Measurements from ENCODE around the gene SETDB1.
"Not testable (repeated sequence)": the region's sequence is repeated elsewhere in the genome, so short reads cannot be mapped to it uniquely, and the experiment has no call there.

The SETDB1 gene

DNA sequence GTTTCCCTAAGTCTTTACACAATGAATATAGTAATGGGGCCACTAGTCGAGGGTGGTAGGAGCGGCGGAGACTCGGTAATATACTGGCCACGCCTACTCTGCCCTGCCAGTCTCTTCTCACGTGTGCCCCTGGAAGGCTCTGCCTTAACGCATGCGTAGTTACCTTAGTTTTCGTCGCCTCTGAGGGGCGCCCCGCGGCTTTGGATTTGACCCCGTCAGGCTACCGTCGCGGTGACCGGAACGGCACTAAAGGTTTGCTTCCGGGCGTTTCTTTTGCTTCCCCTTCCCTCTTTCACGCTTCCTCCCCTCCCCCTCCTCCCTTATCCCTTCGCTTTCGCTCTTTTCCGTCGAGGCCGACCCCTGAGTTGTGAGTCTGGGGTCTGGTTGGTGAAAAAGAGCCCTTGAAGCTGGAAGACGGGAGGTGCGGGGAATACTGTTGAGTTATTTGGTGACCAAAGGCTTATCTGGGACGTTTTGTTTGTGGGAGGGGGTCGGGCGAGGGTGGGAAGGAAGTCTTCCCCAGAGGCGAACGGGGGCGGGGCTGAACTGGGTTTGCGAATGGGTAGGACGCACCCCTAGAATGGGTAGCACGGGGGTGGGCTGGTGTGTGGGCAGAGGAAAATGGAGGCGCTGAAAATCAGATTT is at the start of gene SETDB1:
Gene SETDB1 (plus strand): TSS at position 267 of the 645 bp plus-strand sequence. CDS start 1,352 bp downstream, outside the sequence.
- peak; percentile 75 for DNase-seq

- not testable (repeated sequence) for DNase-seq
Measured at GRCh38 chr1:150878931-150879330, 47.2 kb upstream of the SETDB1 start.

DNA sequence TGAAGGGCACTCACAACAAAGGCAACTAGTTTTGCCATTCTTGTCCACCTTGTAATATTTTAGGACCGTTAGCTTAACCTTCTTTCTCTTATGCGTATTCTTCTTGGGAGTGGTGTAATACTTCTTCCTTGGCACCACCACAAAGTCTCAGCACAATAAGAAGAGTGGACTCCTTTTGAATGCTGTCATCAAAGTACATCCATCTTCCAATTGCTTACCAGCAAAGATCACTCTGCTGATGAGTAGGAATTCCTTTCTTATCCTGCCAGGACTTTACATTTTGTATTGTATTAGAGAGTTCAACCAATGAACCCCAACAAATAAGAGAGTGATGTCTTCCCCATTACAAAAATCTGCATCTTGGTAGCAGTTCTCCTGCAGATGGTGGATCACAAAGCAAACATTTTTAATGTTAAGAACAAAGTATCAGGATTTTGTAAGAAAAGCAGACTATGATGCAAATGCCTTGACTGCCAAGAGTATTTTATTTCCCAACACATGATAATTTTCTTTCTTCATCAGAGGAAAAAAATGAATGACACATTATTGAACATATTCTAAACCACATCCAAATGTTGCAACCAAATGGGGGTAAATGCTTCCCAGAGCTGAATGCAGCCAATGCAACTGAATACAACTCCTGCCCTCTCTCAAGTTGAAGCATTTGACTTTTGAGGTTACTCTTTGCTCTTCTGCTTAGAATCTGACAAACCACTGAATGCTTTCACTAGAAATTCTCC is 44.7 kb upstream of the SETDB1 start:
- DNase-seq = peak; percentile 69

GRCh38 chr1:150883121-150883520 is 43.0 kb upstream of the SETDB1 start:
- not testable (repeated sequence) for DNase-seq

DNA sequence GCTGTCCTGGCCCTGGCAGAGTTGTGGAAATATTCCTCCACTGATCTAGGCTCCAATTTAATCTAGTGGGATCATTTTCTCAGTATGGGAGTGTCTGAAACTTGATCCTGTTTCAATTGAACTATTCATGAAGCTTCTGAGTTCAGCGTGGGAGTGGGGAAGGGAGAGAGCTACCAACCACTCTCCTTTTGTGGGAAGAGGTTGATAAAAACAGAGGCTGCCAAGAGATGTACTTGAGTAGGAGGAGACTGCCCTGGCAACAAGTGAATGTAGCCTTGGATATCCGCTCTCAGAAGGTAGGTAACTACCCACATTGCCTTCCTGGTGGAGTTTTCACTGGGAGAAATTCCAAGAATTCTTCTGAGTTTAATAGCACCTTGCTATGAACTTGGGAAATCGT is 39.1 kb upstream of the SETDB1 start, which contains the start of gene CTXND2:
Gene CTXND2 (plus strand): TSS at position 119 of the 400 bp plus-strand sequence. CDS start 25,179 bp downstream, outside the sequence.
- no peak for DNase-seq

- DNase-seq = no peak
Measured at GRCh38 chr1:150888727-150889126, 37.4 kb upstream of the SETDB1 start.

DNA sequence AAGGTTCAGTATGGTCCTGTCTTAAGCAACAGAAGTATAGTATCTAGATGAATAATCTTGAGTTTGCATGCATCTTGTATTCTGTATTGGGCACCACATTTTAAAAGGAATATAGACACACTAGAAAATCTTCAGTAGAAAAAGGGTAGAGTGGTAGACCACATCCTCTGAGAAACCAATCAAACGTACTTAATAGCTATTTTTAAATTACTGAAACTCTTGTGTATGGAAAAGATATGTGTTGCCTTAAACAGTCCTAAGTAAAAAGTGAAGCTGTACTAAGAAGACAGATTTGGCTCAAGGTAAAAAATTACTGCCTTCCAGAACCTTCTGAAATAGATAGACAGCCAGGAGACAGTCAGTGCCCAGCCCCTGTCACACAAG is 36.1 kb upstream of the SETDB1 start:
- no peak for DNase-seq

DNA sequence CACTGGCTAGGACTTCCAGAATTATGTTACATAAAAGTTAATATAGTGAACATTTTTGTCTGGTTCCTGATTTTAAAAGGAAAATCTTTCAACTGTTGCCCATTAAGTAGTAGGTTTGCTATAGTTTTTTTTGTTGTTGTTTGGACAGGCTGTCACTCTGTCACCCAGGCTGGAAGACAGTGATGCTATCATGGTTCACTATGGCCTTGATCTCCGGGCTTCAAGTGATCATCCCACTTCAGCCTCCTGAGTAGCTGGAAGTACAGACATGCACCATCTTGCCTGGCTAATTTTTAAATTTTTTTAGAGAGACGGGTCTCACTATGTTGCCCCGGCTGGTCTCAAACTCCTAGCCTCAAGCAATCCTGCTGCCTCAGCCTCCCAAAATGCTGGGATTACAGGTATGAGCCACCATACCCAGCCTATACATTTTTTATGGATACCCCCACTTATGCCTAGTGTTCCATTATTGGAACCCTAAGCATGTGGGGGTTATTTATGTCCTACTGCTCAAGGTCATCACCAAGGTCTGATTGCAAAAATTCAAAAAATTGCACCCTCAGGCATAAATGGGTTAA is 32.7 kb upstream of the SETDB1 start:
- no peak for DNase-seq

GRCh38 chr1:150895618-150896017 is 30.5 kb upstream of the SETDB1 start:
- DNase-seq = peak; percentile 15

DNA sequence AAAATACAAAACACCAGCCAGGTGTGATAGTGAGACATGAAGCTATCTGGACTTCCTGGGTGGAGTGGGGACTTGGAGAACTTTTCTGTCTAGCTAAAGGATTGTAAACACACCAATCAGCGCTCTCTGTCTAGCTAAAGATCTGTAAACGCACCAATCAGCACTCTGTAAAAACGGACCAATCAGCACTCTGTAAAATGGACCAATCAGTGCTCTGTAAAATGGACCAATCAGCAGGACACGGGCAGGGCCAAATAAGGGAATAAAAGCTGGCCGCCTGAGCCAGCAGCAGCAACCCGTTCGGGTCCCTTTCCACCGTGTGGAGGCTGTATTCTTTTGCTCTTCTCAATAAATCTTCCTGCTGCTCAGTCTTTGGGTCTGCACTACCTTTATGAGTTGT is 26.4 kb upstream of the SETDB1 start:
- DNase-seq = not testable (repeated sequence)

DNA sequence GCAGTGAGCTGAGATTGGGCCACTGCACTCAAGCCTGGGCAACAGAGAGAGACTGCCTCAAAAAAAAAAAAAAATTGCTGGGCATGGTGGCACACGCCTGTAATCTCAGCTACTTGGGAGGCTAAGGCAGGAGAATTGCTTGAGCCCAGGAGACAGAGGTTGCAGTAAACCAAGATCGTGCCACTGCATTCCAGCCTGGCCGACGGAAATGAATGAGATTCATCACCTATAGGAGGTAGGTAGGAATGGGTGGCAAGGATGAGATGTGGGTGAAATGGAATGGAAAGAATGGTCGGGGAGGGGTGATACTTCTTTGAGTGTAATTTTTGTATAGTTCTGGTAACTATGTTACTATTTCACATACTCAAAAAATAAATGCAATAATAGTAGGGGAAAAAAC is 23.8 kb upstream of the SETDB1 start:
- no peak for DNase-seq

GRCh38 chr1:150902751-150903150 is 23.4 kb upstream of the SETDB1 start:
- DNase-seq = no peak

DNA sequence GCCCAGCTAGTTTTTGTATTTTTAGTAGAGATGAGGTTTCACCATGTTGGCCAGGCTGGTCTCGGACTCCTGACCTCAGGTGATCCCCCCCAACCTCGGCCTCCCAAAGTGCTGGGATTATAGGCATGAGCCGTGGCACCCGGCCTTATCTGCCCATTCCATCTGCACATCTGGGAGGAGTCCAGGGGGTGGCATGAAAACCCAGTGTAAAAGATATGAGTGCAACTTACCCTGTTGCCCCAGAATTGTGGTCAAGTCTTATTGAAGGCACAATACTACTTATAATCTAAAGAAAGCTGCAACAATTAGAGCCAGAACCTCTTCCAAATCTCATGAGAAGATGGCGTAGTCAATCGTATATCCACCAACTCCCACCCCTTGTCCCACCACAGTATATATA is 20.9 kb upstream of the SETDB1 start:
- no peak for DNase-seq

DNA sequence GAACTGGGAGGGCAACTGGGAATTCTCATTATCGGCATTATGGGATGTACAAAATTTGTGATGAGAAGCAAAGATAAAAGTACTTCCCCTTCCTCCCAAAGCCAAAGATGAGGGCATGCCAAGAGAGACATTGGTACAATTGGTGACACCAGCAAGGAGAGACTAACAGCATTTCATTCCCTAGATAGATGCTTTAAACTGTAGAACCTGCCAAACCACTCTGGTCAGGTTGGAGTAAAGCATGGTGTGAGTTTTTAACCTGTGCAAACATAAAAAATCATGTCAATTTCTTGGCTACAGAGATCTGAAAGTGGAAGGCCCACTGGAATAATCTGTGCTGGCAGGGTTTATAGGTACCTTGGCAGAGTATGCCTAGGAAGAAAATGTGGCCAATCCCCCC is 19.8 kb upstream of the SETDB1 start:
- no peak for DNase-seq

GRCh38 chr1:150906813-150907212 is 19.4 kb upstream of the SETDB1 start:
- DNase-seq = no peak

DNA sequence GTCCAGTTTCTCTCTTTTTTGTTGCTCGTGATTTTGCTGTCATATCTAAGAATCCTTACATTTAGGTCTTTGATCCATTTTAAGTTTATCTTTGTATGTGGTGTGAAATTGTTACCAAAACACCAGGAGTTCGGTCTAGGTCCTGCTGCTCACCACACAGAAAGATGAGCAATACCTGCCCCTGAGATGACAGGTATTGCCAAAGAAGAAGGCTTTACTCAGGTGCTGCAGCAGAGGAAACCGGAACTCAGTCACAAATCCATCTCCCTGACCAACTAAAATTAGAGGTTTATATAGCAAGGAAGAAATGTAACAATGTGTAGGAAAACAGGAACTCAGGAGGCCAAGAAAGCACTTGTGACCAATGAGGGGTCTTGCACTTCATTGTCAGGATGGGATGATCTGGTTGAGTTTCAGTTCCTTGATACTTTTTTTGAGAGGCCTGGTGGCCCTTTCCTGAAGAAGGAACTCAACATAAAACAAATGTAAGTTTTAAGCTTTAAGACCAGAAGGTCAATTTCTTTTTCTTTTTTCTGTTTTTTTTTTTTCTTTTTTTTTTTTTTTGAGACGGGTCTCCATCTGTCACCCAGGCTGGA is 16.5 kb upstream of the SETDB1 start:
- DNase-seq = no peak

- DNase-seq = no peak
Measured at GRCh38 chr1:150912623-150913022, 13.5 kb upstream of the SETDB1 start.

DNA sequence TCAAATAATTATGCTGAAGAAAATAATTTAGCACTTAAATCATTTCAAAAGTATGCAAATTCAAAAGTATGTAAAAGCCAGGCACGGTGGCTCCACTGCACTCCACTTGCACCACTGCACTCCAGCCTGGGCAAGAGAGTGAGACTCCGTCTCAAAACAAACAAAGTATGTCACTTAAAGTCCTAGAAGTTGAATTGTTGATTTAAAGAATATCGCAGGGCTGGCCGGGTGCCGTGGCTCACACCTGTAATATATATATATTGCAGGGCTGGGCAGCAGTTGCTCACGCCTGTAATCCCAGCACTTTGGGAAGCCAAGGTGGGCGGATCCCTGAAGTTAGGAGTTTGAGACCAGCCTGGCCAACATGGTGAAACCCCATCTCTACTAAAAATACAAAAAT is 8.8 kb upstream of the SETDB1 start:
- DNase-seq = no peak

DNA sequence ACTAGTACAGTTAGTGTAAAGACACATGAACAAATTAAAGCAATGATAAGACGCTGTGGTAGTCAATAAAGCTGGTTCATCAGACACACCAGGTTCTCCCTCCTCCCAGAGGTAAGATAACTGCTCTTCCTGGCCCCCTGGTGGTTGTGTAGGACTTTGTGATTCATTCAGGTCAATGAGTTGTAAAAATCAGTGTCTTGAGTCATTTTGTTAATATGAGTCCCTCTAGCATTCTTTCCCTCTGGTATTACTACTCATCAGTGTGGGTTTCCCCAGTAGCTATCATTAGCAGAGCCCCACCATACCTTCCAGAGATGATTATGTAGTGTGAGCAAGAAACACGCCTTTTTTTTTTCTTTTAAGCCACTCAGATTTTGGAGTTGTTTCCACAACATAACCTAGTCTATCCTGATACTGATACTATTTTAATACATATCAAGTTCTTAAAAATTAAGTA is 3.6 kb upstream of the SETDB1 start:
- peak; percentile 69 for DNase-seq

DNA sequence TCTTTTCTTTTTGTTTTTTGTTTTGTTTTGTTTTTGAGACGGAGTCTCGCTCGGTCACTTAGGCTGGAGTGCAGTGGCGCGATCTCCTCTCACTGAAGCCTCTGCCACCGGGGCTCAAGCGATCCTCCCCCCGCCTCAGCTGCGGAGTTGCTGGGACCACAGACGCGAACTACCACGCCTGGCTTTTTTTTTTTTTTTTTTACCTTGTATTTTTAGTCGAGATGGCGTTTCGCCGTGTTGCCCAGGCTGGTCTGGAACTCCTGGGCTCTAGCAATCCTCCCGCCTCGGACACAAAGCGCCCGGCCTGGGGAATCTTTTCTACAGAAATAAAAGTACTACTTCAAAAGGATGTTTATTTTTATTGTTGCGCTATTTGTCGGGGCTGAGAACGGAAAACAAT is 1.1 kb upstream of the SETDB1 start:
- no peak for DNase-seq

DNA sequence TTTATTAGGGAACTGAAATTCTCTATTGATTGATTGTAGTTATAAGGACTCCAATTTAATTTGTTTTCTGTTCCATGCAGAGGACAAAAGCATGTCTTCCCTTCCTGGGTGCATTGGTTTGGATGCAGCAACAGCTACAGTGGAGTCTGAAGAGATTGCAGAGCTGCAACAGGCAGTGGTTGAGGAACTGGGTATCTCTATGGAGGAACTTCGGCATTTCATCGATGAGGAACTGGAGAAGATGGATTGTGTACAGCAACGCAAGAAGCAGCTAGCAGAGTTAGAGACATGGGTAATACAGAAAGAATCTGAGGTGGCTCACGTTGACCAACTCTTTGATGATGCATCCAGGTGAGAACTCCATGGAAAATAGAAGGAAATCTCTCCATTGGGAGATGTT is 1.5 kb downstream of the SETDB1 start:
- no peak for DNase-seq

DNA sequence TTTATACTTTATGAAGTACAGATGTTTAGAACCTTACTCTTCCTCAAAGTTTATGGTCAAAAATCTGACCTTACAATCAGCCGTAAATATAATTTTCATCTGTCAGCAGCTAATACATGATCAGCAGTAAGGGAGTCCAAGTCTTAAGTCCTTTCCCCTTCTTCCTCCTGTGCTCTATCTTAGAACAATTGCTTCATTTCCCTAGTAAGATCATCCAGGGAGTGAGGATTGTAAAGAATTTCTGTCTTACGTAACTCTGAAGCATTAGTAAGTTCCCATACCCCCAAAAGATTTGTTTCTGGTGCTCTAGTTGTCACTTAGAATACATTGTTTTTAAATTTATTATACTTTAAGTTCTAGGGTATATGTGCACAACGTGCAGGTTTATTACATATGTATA is 2.1 kb downstream of the SETDB1 start:
- no peak for DNase-seq

DNA sequence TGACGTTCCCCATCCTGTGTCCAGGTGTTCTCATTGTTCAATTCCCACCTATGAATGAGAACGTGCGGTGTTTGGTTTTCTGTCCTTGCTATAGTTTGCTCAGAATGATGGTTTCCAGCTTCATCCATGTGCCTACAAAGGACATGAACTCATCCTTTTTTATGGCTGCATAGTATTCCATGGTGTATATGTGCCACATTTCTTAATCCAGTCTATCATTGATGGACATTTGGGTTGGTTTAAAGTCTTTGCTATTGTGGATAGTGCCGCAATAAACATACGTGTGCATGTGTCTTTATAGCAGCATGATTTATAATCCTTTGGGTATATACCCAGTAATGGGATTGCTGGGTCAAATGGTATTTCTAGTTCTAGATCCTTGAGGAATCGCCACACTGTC is 2.6 kb downstream of the SETDB1 start:
- not testable (repeated sequence) for DNase-seq

DNA sequence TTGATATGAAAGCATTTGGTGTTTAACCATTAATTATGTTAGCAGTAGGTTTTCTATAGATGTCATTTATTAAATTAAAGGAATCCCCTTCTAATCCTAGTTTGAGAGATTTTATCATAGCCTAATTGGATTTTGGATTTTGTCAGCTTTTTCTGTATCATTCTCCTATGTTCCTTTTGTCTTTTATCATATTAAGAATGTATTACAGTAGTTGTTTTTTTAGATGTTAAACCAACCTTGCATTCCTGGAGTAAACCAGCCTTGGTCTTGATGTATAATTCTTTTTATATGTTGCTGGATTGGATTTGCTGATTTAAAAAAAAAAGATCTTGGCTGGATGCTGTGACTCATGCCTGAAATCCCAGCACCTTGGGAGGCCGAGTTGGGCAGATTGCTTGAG is 5.6 kb downstream of the SETDB1 start:
- no peak for DNase-seq

All from amniotic stem cell (primary cell).